ENCODE measurements around the gene NPAS3.

NPAS3 gene

DNA sequence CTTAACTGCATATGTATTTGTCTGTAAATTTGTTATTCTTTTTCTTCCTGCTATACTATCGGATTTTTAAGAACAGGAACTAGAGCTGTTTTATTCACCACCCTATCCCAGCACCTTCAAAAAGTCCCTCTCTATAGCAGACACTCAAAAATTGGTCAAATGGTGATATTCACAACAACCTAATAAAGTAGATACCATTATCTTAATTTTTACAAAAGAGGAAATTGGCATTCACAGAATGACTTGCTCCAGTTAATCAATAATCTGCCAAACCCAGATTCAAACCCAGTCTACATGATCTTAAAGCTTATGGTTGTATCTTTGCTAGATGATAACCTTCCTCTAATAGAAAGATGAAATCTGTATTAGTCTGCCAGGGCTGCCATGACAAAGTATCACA is 585.6 kb downstream of the NPAS3 start:
- TF ChIP-seq CTCF (IDR thresholded peaks at IDR 0.05; ENCODE audit: low read depth, low read length, missing control alignments): no peak

DNA sequence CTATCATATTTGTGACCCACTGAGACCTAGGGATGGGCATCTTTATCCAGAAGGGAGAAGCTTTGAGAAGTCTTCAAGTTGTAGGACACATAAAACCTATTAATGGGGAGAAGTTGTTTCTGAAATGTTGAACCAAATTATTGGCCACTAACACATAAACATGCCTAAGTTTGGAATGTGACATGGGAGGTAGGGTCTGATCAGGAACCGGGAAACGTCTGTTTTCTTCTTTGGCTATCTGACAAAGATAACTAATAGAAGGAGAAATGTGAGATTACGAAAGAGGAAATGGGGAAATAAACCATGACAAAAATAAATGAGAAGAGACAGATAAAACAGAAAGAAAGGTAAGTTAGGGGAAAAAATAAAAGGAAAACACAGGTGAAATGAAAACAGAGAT is 586.9 kb downstream of the NPAS3 start:
- H3K4me3 ChIP-seq (ENCODE audit: low read depth, low read length): no peak overlapping the region
- no peak for TF ChIP-seq CTCF (IDR thresholded peaks at IDR 0.05; ENCODE audit: low read depth, low read length, missing control alignments)
- DNase-seq (ENCODE audit: low read depth): no peak
- in situ Hi-C loops (cut with HindIII; ENCODE audit: low sequenced_read_pairs): loop anchor here (5.0 kb wide), 2 partner anchors 37 to 68 kb away; no protein-coding TSS in a partner anchor

More for the DNA sequence above, 585.6 kb downstream of the NPAS3 start:
- in situ Hi-C loops (cut with HindIII; ENCODE audit: low sequenced_read_pairs): no loop called here
- no peak for DNase-seq (ENCODE audit: low read depth)
- no peak overlapping the region for H3K4me3 ChIP-seq (ENCODE audit: low read depth, low read length)

GRCh38 chr14:33527023-33527634 is 588.5 kb downstream of the NPAS3 start:
- H3K4me3 ChIP-seq (ENCODE audit: low read depth, low read length): no peak overlapping the region
- DNase-seq (ENCODE audit: low read depth): no peak
- no peak for TF ChIP-seq CTCF (IDR thresholded peaks at IDR 0.05; ENCODE audit: low read depth, low read length, missing control alignments)
- in situ Hi-C loops (cut with HindIII; ENCODE audit: low sequenced_read_pairs): loop anchor here (5.0 kb wide), 2 partner anchors 35 to 70 kb away; no protein-coding TSS in a partner anchor

DNA sequence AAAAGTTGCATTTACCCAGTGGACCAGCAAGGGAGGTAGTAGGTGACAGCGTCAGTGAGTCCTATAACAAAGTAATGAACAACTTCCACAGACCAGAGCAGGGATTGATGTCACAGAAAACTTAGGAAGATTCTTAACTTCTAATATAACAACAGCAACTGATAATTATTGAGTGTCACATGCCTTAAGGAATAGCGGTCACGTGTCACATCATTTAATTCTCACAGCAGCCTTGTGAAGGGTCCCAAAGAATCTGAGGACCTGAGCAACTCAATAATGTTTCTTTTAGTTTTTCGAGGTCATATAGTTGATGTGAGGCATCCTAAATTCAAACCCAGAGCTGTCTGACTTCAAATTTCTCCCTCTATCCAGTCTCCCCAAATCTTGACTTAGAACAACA is 590.0 kb downstream of the NPAS3 start:
- in situ Hi-C loops (cut with HindIII; ENCODE audit: low sequenced_read_pairs): loop anchor here (5.0 kb wide), 2 partner anchors 34 to 71 kb away; no protein-coding TSS in a partner anchor
- no peak for TF ChIP-seq CTCF (IDR thresholded peaks at IDR 0.05; ENCODE audit: low read depth, low read length, missing control alignments)

DNA sequence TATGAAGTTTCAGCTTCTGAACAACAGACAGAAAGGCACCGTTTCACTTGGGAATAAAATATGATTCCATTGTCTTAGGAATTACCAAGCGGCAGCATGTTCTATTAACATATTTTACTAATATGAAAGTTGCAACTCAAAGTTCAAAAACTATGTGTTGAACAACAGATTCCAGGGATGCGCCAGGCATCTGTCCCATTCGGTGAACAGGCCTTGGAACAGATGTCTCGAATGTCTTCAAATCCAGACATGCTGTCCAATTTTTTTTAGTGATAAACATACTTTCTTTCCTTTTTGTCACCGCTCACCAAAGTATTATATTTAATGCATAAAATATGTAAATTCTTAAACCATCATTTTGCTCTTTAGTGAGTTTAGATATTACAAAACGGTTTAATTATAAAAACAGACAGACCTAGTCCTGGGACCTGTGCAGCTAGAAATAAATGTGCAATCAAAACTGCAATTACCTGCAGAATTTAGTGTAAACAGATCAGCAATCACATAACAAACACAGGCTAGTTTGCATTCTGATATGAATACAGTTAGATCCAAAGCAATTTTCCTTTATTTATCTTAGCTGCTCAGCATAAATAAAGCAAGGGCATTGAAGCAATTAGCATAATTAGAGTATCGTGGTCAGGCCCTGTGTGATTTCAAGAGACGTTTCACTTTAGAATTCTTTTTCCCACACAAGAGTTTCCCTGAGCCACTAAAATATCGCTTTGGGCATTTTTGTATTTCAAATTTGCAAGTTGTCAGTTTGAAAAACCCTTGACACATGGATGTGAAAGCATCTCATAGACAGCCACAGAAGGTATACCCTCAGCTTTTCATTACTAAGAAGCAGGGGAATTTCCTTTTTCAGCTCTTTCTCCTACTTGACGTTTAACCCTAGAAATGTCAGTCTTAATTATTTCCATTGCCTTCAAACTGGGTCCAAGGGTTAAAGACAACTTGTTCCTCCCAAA is 591.4 kb downstream of the NPAS3 start:
- H3K4me3 ChIP-seq (ENCODE audit: low read depth, low read length): no peak overlapping the region
- no peak for TF ChIP-seq CTCF (IDR thresholded peaks at IDR 0.05; ENCODE audit: low read depth, low read length, missing control alignments)
- no peak for DNase-seq (ENCODE audit: low read depth)
- in situ Hi-C loops (cut with HindIII; ENCODE audit: low sequenced_read_pairs): loop anchor here (5.0 kb wide), 2 partner anchors 32 to 73 kb away; no protein-coding TSS in a partner anchor

More for the DNA sequence above, 590.0 kb downstream of the NPAS3 start:
- H3K4me3 ChIP-seq (ENCODE audit: low read depth, low read length): no peak overlapping the region
- DNase-seq (ENCODE audit: low read depth): no peak

DNA sequence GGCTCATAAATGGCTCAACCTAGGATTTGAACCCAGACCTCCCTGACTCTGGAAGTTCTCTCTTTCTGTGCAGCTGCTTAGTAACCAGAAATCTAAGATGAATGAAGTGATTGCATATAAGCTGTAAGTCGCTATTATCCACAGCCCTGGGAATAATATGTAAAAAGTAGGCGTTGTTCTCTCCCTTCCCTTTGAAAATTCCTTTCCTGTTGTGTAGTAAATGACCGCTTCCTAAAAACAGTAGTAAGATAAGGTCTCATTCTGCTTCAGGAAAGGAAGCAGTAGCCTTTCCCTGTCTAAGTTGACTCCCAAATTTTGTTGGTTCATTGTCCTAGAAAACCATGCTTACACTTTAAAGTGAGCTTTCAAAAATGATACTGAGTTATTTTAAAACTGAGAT is 593.9 kb downstream of the NPAS3 start:
- DNase-seq (ENCODE audit: low read depth): no peak
- in situ Hi-C loops (cut with HindIII; ENCODE audit: low sequenced_read_pairs): no loop called here
- no peak overlapping the region for H3K4me3 ChIP-seq (ENCODE audit: low read depth, low read length)
- TF ChIP-seq CTCF (IDR thresholded peaks at IDR 0.05; ENCODE audit: low read depth, low read length, missing control alignments): no peak

All from astrocyte of the cerebellum (primary cell).